Prostate gland (tissue), 2 donors: Measurements from ENCODE around the gene HOXD11. TPM values are rescaled to one million over a fixed set of nuclear protein-coding genes. Genes with fewer than 3 reads are reported as not detected.

Experiments
- DNase-seq: peaks from one replicate; pipeline ENCODE4 v3.0.0-alpha.2; 2019; ENCODE audit warnings: low spot score
- H3K27ac ChIP-seq, 2 donors: fragments of 200-600 bp; sonication (generic); 2 replicates each; pipeline ENCODE4 v1.5.1; 2017 to 2019
- H3K27me3 ChIP-seq: fragments of 200-600 bp; sonication (generic); replicated peaks from 2 replicates; pipeline ENCODE4 v1.5.1; 2019; ENCODE audit not compliant: insufficient read depth
- H3K36me3 ChIP-seq, 2 donors: fragments of 200-600 bp; sonication (generic); 1 replicate in 1 of 2; 2 replicates in 1 of 2; pipeline versions ENCODE4 v1.5.1 to v1.8.1; 2017 to 2019
- H3K4me1 ChIP-seq: fragments of 200-600 bp; sonication (generic); replicated peaks from 2 replicates; pipeline ENCODE4 v1.5.1; 2019
- H3K4me3 ChIP-seq, 2 donors: fragments of 200-600 bp; sonication (generic); 2 replicates each; pipeline ENCODE4 v1.5.1; 2017 to 2019
- H3K9me3 ChIP-seq: fragments of 200-600 bp; sonication (generic); 2 replicates; pipeline ENCODE4 v1.5.1; 2017
- CTCF ChIP-seq, 4 experiments: fragments of 200-600 bp in 2 of 4; fragments of 450-650 bp in 2 of 4; sonication (generic) in 2 of 4; IDR thresholded peaks; 1 replicate in 3 of 4; 2 replicates in 1 of 4; pipeline ENCODE4 v1.5.1; 2016 to 2019; ENCODE audit warnings: antibody characterized with exemption in 4 of 4, mild to moderate bottlenecking in 2 of 4, moderate library complexity in 2 of 4
- POLR2A ChIP-seq: fragments of 450-650 bp; IDR thresholded peaks from one replicate; pipeline ENCODE4 v1.6.1; 2016; ENCODE audit warnings: antibody characterized with exemption, mild to moderate bottlenecking
- POLR2AphosphoS5 ChIP-seq: sonication (generic); formaldehyde crosslinking; IDR thresholded peaks from one replicate; pipeline ENCODE4 v1.6.1; 2017; ENCODE audit warnings: antibody characterized with exemption
- WGBS: methylation state at CpG from one replicate; pipeline ENCODE4 v1.1.5; 2018; 5-methylcytosine and 5-hydroxymethylcytosine counted together
- intact Hi-C: fragments of 100-400 bp; cut with DNase I; formaldehyde crosslinking; loops from one replicate; pipeline ENCODE4 v1.14.2; 2022
- total RNA-seq, 2 donors: library from RNA; depleted of rRNA; stranded (reverse); fragments of >200 nt; gene quantifications; one replicate each; pipeline ENCODE4 v1.1.0, GENCODE V29; 2016

The HOXD11 gene
- total RNA-seq, 2 donors from 2014 or later, result 8.0 to 14.9 TPM

- TF ChIP-seq CTCF (IDR thresholded peaks at IDR 0.05) (no peak), POLR2AphosphoS5 (no peak), POLR2A (no peak)
- H3K27ac ChIP-seq, result no peak overlapping the region
- H3K9me3 ChIP-seq, result no peaks in the 10 kb centered on the region
- 44% methylated on average over 17 of the region's 30 CpGs for WGBS
- H3K4me3 ChIP-seq, result no peak overlapping the region
- DNase-seq, result no peak
- intact Hi-C loops, result no loop called here
- H3K36me3 ChIP-seq, result no peaks in the 10 kb centered on the region
- H3K27me3 ChIP-seq, result peaks cover 9% of the 10 kb centered on the region
- no peaks in the 10 kb centered on the region for H3K4me1 ChIP-seq
Measured at GRCh38 chr2:176068419-176068832, 38.7 kb upstream of the HOXD11 start.

- DNase-seq, result no peak
- intact Hi-C loops, result no loop called here
- Histone ChIP-seq H3K4me1 (no peaks in the 10 kb centered on the region), H3K36me3 (no peaks in the 10 kb centered on the region), H3K27me3 (peaks cover 9% of the 10 kb centered on the region), H3K9me3 (no peaks in the 10 kb centered on the region), H3K4me3 (no peak overlapping the region), H3K27ac (no peak overlapping the region)
- TF ChIP-seq CTCF (IDR thresholded peaks at IDR 0.05) (no peak), POLR2A (no peak), POLR2AphosphoS5 (no peak)
- WGBS, result 61% methylated on average over 58 of the region's 58 CpGs
Measured at GRCh38 chr2:176071330-176072291, 35.5 kb upstream of the HOXD11 start.

- Histone ChIP-seq H3K4me1 (no peaks in the 10 kb centered on the region), H3K27ac (no peak overlapping the region), H3K27me3 (peaks cover 11% of the 10 kb centered on the region), H3K9me3 (no peaks in the 10 kb centered on the region), H3K4me3 (no peak overlapping the region), H3K36me3 (no peaks in the 10 kb centered on the region)
- no peak for DNase-seq
- TF ChIP-seq POLR2A (no peak), POLR2AphosphoS5 (no peak), CTCF (IDR thresholded peaks at IDR 0.05) (no peak)
- WGBS, result 90% methylated on average over 5 of the region's 5 CpGs
- intact Hi-C loops, result no loop called here
Measured at GRCh38 chr2:176072292-176072669, 34.8 kb upstream of the HOXD11 start.

- no peaks in the 10 kb centered on the region for H3K9me3 ChIP-seq
- H3K27ac ChIP-seq, result no peak overlapping the region
- H3K4me1 ChIP-seq, result no peaks in the 10 kb centered on the region
- DNase-seq, result no peak
- H3K4me3 ChIP-seq, result no peak overlapping the region
- TF ChIP-seq CTCF (IDR thresholded peaks at IDR 0.05) (no peak), POLR2A (no peak), POLR2AphosphoS5 (no peak)
- WGBS, result 57% methylated on average over 29 of the region's 29 CpGs
- H3K27me3 ChIP-seq, result peaks cover 7% of the 10 kb centered on the region
- intact Hi-C loops, result no loop called here
- no peaks in the 10 kb centered on the region for H3K36me3 ChIP-seq
Measured at GRCh38 chr2:176072951-176073904, 33.9 kb upstream of the HOXD11 start.
